HG02763 (cell line): ENCODE measurements around the gene ADORA1.

Source experiments
- ATAC-seq: cut with Tn5 transposase; IDR thresholded peaks from one replicate; pipeline ENCODE4 v1.9.1; 2021; ENCODE audit warnings: mild to moderate bottlenecking, moderate library complexity; ENCODE audit not compliant: unreplicated experiment

The ADORA1 gene

GRCh38 chr1:203140743-203141520, 13.4 kb downstream of the ADORA1 start:
- no peak for ATAC-seq

DNA sequence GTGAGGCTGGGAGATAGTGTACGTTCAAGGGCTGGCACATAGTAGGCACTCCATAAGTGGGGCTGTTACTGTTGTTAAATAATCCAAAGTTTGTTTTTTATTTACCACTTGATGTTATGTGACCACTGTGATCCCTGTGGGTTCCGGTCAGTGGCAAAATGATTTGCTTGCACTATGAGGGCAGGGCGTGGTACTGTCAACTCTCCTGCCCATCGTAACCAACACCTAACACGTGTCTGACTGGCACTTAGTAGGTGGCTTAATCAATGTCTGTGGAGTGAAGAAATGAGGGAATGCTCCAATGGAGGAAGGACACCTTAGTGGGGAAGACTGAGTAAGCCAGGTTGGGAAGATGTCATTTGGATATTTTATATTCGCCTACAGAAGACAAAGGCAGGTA, 14.6 kb downstream of the ADORA1 start:
- no peak for ATAC-seq

DNA sequence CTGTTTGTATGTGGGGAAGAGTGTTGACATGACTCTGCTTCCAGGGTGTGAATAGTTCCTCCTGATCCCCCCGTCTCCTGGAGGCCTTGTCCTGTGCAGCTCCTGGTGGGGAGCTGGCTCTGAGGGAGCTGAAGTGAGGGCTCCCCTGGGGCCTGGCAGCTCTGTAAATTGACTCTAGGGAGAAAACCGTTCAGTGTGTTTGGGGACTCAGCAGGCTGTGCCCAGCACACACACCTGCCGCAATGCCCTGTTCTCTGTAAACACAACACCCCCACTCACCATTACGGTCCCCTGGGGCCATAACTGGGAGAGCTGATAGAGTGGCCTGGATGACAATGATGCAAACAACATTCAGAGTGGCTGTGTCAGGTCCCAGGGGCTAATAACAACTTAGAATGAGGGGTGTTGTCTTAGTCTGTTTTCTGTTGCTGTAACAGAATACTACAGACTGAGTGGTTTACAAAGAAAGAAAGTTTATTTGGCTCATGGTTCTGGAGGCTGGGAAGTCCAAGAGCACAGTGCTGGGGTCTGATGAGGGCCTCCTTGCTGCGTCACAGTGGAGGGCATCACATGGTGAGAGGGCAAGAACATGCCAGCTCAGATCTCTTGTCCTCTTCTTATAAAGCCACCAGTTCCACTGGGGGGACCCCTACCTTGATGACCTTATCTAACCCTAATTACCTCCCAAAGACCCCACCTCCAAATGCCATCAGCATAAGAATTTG, 15.3 kb downstream of the ADORA1 start:
- no peak for ATAC-seq

DNA sequence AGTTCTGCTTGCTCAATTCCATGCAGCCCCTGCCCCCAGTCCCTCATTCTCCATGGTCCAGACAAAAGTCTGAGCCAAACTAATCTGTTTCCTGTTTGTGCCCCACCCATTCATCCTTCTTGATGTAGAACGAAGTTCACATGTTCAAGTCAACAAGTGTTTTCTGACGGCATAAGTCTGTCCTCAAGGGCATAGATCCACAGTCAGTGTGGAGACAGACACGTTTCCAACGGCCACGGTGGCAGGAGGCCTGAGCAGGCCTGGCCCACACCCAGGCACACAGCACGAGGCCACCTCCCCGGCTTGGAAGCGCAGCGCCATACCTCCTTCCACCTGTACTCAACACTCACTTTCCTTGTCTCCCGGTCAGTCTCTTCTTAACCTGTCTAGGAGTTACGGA, 16.1 kb downstream of the ADORA1 start:
- no peak for ATAC-seq

DNA sequence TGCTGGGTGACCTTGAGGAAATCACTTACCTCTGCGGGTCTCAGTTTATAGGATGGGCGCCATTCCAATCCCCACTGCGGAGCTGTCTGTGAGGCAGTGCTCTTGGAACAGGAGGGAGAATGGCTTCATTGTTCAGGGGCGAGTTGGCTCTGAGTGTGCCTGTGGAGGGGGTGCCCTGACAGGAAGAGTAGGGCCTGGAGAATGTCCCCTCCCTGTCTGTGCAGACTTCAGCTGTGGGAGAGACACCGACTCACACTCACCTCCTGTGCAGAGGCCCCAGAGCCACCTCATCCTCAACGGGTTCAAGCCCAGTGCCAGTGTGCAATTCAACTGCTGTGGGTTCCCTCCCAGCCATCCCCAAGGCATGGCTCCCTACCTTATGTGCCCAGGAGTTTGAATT, 17.1 kb downstream of the ADORA1 start:
- ATAC-seq, result no peak

- ATAC-seq, result no peak
Measured at GRCh38 chr1:203145321-203146041, 18.0 kb downstream of the ADORA1 start.

- ATAC-seq, result no peak
Measured at GRCh38 chr1:203146042-203146369, 18.5 kb downstream of the ADORA1 start.

DNA sequence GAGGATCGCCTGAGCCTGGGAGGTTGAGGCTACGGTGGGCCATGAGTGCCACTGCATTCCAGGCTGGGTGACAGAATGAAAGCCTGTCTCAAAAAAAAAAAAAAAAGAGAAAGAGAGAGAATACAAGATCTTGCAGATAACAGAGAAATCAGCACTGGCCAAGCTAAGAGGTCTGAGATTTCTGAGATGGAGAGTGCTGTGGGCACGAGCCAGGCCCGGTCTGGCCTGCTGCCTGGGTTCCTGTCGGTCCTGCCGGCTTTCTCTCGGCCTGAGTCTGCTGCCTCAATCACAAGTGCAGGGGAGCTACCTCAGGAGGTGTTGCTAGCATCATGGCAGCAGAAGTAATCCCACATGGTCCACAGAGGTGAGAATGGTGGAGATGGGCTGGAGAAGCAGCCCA, 19.0 kb downstream of the ADORA1 start:
- no peak for ATAC-seq

GRCh38 chr1:203147376-203147775, 19.9 kb downstream of the ADORA1 start:
- no peak for ATAC-seq

DNA sequence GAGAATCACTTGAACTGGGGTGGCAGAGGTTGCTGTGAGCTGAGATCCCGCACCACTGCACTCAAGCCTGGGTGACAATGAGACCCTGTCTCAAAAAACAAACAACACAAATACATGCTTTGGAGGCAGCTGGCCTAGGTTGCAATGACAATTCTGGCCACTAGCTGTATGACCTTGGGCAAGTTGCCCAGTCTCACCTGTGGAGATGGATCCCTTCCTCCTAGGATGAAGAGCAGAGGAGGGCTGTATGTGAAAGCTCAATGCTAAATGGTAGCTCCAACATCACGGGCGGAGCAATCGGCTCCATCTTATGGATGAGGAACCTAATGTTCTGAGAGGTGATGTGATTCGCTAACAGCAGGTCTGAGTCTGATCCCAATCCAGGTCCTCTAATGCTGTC, 20.6 kb downstream of the ADORA1 start:
- no peak for ATAC-seq

DNA sequence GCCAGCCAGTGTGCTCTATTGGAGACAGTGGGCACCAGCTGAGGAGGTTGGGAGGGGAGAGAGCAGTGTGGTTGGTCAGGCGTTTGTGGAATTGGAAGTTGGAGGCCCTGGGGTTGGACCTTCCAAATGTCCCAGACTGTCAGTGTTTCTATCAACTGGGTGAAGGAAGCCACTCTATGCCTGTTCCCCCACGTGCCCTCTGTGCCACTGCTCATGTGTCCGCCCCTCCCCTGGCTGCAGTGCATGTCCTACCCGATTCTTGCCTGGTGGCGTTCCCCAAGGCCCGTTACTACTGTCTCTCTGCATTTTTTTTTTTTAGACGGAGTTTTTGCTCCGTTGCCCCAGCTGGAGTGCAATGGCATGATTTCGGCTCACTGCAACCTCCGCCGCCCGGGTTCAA, 21.1 kb downstream of the ADORA1 start:
- ATAC-seq, result no peak

DNA sequence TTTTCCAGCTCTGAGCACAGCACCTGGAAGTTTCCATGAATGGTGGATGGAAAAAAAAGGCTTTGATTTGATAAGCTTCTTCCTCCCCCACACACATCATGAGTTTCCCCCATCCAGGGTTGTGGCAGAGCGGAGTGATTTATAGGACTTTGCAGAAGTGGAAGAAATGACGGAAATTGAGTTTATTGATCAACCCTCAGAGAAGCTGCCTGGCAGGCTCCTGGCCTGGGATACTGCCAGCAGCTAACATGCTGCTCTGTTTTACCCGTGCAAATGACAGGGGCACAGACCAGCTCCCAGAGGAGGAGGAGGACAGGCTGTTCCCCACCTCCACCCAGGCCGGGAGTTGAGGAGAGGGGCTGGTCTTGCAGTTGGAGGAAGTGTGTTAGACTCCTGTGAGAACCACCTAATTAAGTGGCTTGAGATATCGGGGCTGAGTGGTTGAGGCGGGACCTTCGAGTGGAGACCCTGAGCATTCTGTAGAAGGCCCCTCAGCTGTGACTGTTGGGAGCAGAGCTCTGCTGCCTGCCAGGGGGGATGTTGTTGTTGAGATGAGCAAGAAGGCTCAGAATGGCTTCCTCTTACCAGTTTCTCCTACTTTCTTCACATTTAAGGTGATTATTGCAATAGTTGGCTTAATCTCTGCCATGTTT, 21.8 kb downstream of the ADORA1 start:
- ATAC-seq, result no peak

DNA sequence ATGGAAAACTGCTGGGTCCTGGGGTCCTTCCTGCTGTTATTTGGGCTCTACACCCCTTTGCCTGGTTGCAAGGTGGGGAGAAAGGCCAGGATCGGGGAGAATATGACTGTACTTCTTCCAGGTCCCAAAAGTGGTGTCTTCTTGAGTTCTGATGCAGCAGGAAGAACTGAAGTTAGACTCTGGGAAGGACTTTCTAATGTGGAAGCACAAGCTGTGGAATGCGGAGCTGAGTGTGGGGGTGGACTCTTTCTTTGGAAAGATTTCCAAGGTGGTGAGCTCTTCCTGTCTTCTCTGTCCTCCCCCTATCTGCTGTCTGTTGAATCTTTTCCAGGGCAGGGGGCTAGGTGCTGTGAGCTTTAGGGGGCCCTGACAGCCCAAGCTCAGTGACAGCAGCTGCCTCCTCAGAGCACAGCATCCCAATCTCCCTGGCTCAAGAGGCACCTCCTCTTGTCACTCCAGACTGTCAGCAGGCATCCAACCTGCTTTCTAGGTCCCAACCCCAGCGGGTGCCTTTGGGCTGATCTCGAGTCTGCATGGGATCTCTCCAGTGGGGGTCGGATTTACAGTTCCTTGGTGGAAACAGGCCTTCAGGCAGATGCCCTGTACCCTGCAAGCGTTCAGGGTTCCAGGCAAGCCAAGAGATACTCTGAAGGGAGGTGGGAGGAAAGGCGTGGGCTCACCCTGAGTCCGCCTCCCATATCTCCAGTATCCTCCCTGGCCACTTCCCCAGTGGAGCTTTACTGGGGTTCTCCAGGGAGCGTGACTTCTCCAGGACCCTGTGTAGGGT, 23.2 kb downstream of the ADORA1 start:
- no peak for ATAC-seq

GRCh38 chr1:203151362-203152157, 24.0 kb downstream of the ADORA1 start:
- no peak for ATAC-seq

DNA sequence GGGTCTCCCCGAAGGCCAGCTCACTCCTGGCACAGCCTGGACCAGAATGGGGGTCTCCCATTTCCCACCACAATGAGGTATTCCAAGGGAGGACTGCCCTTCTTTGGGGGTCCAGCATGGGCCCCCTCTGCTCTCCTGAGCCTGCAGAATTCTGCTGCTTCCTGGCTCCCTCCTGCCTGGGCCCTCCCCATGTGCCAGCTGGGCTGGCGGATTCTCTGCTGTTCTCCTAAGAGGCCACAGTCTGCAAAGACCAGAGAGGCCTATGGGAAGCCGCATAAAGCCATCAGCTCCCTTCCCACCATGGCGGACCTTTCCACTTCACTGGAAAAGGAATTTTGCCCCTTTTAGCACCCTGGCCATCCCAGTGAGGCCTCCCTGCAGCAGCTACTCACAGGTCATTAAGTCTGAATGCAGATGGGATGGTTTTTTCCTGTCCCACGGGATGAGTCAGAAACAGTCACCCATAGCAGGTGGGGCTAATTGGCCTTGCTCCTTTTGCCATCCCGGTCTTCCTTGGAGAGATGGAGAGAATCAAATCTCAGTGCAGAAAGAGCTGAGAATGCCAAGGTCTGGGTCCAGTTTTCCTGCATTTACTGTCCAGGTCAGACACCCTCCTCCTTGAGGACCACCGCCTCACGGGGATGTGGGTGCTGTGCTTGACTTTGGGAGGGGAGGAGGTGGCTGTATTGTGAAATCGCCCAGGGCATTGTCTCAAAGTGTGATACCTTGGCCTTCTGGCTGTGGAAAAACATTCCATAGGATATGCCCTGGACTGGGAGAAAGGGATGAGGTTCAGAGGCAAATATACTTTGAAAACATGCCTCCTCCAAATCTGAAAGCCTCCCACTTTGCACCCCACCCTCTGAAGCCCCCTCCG, 24.9 kb downstream of the ADORA1 start:
- no peak for ATAC-seq

DNA sequence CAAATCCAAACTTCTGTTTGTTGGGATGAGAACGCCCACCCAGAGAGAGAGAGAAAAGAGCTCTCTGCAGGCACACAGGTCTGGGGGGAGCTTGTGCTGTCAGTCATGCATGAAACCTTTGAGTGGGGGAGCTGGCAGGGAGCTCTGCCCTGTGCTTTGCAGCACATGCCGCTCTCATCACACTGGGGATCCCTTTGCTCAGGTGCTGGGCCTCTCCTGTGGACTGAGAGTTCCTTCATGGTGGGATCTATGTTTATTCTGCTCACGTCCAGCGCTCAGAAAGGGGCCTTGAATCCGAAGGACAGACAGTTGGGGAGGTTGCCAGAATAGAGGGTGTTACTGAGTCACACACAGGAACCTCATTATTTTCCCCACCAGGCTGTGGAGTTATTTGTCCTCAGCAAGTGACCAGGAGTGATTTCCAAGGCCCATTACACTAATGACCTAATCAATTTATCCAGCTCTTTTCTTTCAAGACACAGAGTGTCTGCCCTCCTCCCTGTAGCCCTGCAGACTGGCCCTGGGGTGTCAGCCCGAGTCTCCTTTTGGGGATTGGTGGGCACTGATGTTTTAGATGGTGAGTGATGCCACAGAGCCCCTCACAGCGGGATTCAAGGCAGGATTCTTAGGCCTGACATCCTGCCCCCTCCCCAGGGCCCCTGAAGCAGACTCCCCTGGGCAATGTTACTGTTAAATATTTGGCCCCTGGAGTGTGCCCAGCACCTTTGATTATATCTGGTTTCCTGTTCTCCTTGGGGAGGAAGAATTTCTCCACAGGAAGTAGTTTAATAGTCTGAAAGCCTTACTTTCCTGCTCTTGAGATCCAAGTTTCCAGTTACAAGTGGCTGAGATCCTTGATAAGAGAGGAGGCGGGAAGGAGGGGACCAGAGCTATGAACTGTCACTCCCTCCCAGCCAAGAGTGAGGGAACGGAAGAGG, 25.8 kb downstream of the ADORA1 start:
- ATAC-seq, result no peak

GRCh38 chr1:203153989-203154821, 26.7 kb downstream of the ADORA1 start:
- ATAC-seq, result no peak
